K562 (cell line): ENCODE results near the gene ERGIC3. TPM values are rescaled to one million over a fixed set of nuclear protein-coding genes. Genes with fewer than 3 reads are reported as not detected.
"Not testable (repeated sequence)": the region's sequence is repeated elsewhere in the genome, so short reads cannot be mapped to it uniquely, and the experiment has no call there.

Source experiments
- ATAC-seq: fragments of 200-7000 bp; cut with Tn5 transposase; 3 replicates; pipeline ENCODE4 v1.9.1; 2020; ENCODE audit warnings: moderate library complexity
- BruUV-seq: library from RNA; stranded (reverse); fragments of 400-500 nt; replicated peaks from 2 replicates; lab custom pipeline; 2021; lab: Mats Ljungman, UMichigan
- CTCF ChIA-PET: fragments of 300-600 bp; formaldehyde crosslinking; extraction: SDS; loops from one replicate; lab custom pipeline; 2021; ENCODE audit warnings: low intra/inter-chr PET ratio; lab: Yijun Ruan, JAX
- POLR2A ChIA-PET: fragments of 300-600, 350-650 bp; sonication (Branson Sonifier 250); formaldehyde crosslinking; extraction: SDS; loops from one replicate; lab custom pipeline; 2021; ENCODE audit warnings: antibody characterized with exemption, inconsistent platforms; lab: Yijun Ruan, JAX
- DNase-seq, 4 experiments: peaks; one replicate each; pipeline versions ENCODE4 v3.0.0 to v3.0.0-alpha.2; 2011 to 2018; ENCODE audit warnings: low spot score in 3 of 4, mixed read lengths in 3 of 4; ENCODE audit errors: extremely low read depth in 1 of 4
- FAIRE-seq: peaks from 2 replicates; lab custom pipeline; 2011; peaks lifted over from hg19 to GRCh38; lab: Jason Lieb, UNC
- H2AFZ ChIP-seq: 2 replicates; pipeline ENCODE4 v1.6.0; 2011; ENCODE audit warnings: low read depth, low read length, control low read depth, inconsistent platforms
- H3K27ac ChIP-seq: fragments of 200-600 bp; 3 replicates; pipeline ENCODE4 v1.8.0; 2011; ENCODE audit warnings: low read depth, mild to moderate bottlenecking, control low read depth, inconsistent platforms, low read length, moderate library complexity, mixed read lengths; ENCODE audit errors: extremely low read depth
- H3K27me3 ChIP-seq, 2 experiments: fragments of 300-600 bp in 1 of 2; 2 replicates in 1 of 2; 3 replicates in 1 of 2; pipeline versions ENCODE4 v1.6.0 to v1.8.0; 2011; ENCODE audit warnings: inconsistent platforms in 2 of 2, low read length in 2 of 2, mild to moderate bottlenecking in 1 of 2, mixed read lengths in 1 of 2, moderate library complexity in 1 of 2; ENCODE audit not compliant: control insufficient read depth in 2 of 2, insufficient read depth in 2 of 2
- H3K36me3 ChIP-seq: fragments of 300-600 bp; 3 replicates; pipeline ENCODE4 v1.8.0; 2011; ENCODE audit warnings: mild to moderate bottlenecking, low read length, inconsistent platforms; ENCODE audit not compliant: control insufficient read depth, insufficient read depth
- H3K4me1 ChIP-seq, 2 experiments: fragments of 200-600 bp in 1 of 2; replicated peaks in 1 of 2; 2 replicates in 1 of 2; 3 replicates in 1 of 2; pipeline versions ENCODE4 v1.5.1 to v1.8.0; 2011; ENCODE audit warnings: inconsistent platforms in 2 of 2, low read length in 2 of 2, mild to moderate bottlenecking in 1 of 2, mixed read lengths in 1 of 2, moderate library complexity in 1 of 2; ENCODE audit not compliant: control insufficient read depth in 2 of 2, insufficient read depth in 2 of 2
- H3K4me2 ChIP-seq: 2 replicates; pipeline ENCODE4 v1.6.1; 2011; ENCODE audit warnings: low read length, control low read depth, inconsistent platforms, mixed read lengths; ENCODE audit not compliant: insufficient read depth
- H3K4me3 ChIP-seq: fragments of 200-600 bp; sonication (generic), shearing (Covaris generic); 2 replicates; pipeline ENCODE4 v1.5.1; 2016; ENCODE audit warnings: control low read depth, inconsistent platforms
- H3K79me2 ChIP-seq: fragments of 200-600 bp; 3 replicates; pipeline ENCODE4 v1.8.0; 2011; ENCODE audit warnings: low read length, inconsistent platforms; ENCODE audit not compliant: control insufficient read depth, insufficient read depth
- H3K9ac ChIP-seq, 2 experiments: 2 replicates each; pipeline versions ENCODE4 v1.6.0 to v1.6.1; 2011; ENCODE audit warnings: low read depth in 2 of 2, low read length in 2 of 2, control low read depth in 1 of 2, inconsistent platforms in 1 of 2, mild to moderate bottlenecking in 1 of 2, mixed read lengths in 1 of 2; ENCODE audit not compliant: insufficient read depth in 1 of 2
- H3K9me1 ChIP-seq: one replicate; pipeline ENCODE4 v1.6.0; 2011; ENCODE audit warnings: inconsistent platforms, mild to moderate bottlenecking, low read length, moderate library complexity; ENCODE audit not compliant: control insufficient read depth, insufficient read depth
- H3K9me3 ChIP-seq: replicated peaks from 2 replicates; pipeline ENCODE4 v1.5.1; 2011; ENCODE audit warnings: low read depth, low read length, inconsistent platforms; ENCODE audit not compliant: control insufficient read depth, insufficient read depth
- H4K20me1 ChIP-seq: replicated peaks from 2 replicates; pipeline ENCODE4 v1.6.1; 2011; ENCODE audit warnings: low read length, inconsistent platforms, mixed read lengths; ENCODE audit not compliant: control insufficient read depth, insufficient read depth
- CHD7 ChIP-seq: fragments of 200-600 bp; sonication (generic); IDR thresholded peaks from one replicate; pipeline ENCODE4 v1.6.1; 2012; ENCODE audit warnings: mild to moderate bottlenecking, low read depth, low read length, inconsistent platforms
- HNRNPLL ChIP-seq: fragments of 200-400 bp; formaldehyde crosslinking; IDR thresholded peaks from 2 replicates; pipeline ENCODE4 v1.6.1; 2017; ENCODE audit warnings: low read length, low read depth, mild to moderate bottlenecking; ENCODE audit not compliant: poor library complexity, severe bottlenecking
- PHF8 ChIP-seq: fragments of 200-600 bp; sonication (generic); IDR thresholded peaks from 2 replicates; pipeline ENCODE4 v1.6.1; 2012; ENCODE audit warnings: mixed run types, mild to moderate bottlenecking, inconsistent platforms, low read length, moderate library complexity, borderline replicate concordance
- SP2 ChIP-seq: IDR thresholded peaks from 2 replicates; pipeline ENCODE4 v1.6.1; 2011; ENCODE audit warnings: mild to moderate bottlenecking, low read depth, low read length, moderate library complexity; ENCODE audit not compliant: poor library complexity, severe bottlenecking; ENCODE audit errors: extremely low read depth
- STAT5A ChIP-seq: IDR thresholded peaks from 2 replicates; pipeline ENCODE4 v1.6.1; 2012; ENCODE audit warnings: low read length, inconsistent platforms, borderline replicate concordance
- TCF7L2 ChIP-seq: fragments of 150-350 bp; IDR thresholded peaks from 2 replicates; pipeline ENCODE4 v1.6.1; 2016; ENCODE audit warnings: low read depth, mild to moderate bottlenecking, low read length, moderate library complexity
- ZBTB9 ChIP-seq: fragments of 450-650 bp; formaldehyde crosslinking; IDR thresholded peaks from 2 replicates; pipeline ENCODE4 v1.4.0; 2020; ENCODE audit warnings: mild to moderate bottlenecking, moderate library complexity
- WGBS: fragments of 100-300 bp; shearing (Covaris generic); methylation state at CpG from one replicate; pipeline ENCODE4 v1.1.6; 2016; ENCODE audit warnings: low coverage, mixed read lengths; ENCODE audit not compliant: insufficient coverage; ENCODE audit errors: missing lambda C conversion rate; 5-methylcytosine and 5-hydroxymethylcytosine counted together
- in situ Hi-C: fragments of 300-500 bp; cut with MboI; formaldehyde crosslinking; loops from 4 replicates; pipeline ENCODE4 v1.15.0; 2018; ENCODE audit warnings: inconsistent platforms, mixed read lengths
- intact Hi-C: fragments of 100-400 bp; cut with micrococcal nuclease; formaldehyde crosslinking; loops from 2 replicates; pipeline ENCODE4 v1.14.2; 2022
- polyA plus RNA-seq, 8 experiments: library from polyadenylated mRNA; depleted of rRNA in 4 of 8; stranded (reverse) in 5 of 8; unstranded in 3 of 8; fragments of >200 nt; fragmentation: Nextera tagmentation in 2 of 8; fragmentation: Illumina TruSeq in 1 of 8; extraction: Ambion mirVana in 2 of 8; extraction: Trizol in 1 of 8; gene quantifications; 2 replicates each; pipeline versions ENCODE4 v1.2.1 to v1.2.3, GENCODE V29; 2011 to 2014; ENCODE audit warnings: inconsistent platforms in 1 of 8, missing spikeins in 1 of 8
- total RNA-seq, 7 experiments: library from RNA; depleted of rRNA in 6 of 7; stranded (reverse); fragments of >200 nt in 6 of 7; fragmentation: Illumina TruSeq in 2 of 7; extraction: Trizol in 2 of 7; gene quantifications; 2 replicates each; pipeline versions ENCODE4 v1.2.1 to v1.2.3, GENCODE V29; 2011 to 2021; ENCODE audit warnings: low replicate concordance in 1 of 7

Gene ERGIC3
- total and polyA plus RNA-seq, 9 of the 15 experiments (the other 6 are each of a cell fraction or from before 2014, with no cell fraction given), result 121 to 278 (median 184) TPM

- no peak for TF ChIP-seq CHD7
- TF ChIP-seq PHF8, result no peak
- no peak for TF ChIP-seq HNRNPLL
- no peak for TF ChIP-seq TCF7L2
- TF ChIP-seq STAT5A, result no peak
- TF ChIP-seq ZBTB9 (CRISPR knock-in tag), result no peak
- TF ChIP-seq SP2, result no peak
Measured at GRCh38 chr20:35552914-35553313, 11.0 kb downstream of the ERGIC3 start (continued).

GRCh38 chr20:35555461-35555860 is 13.6 kb downstream of the ERGIC3 start:
- H2AFZ ChIP-seq, H3K9me1 ChIP-seq, in situ Hi-C loops, intact Hi-C loops, ATAC-seq, H4K20me1 ChIP-seq, H3K9ac ChIP-seq, BruUV-seq, H3K9me3 ChIP-seq, FAIRE-seq, H3K4me3 ChIP-seq, H3K27me3 ChIP-seq, H3K4me2 ChIP-seq, H3K27ac ChIP-seq, H3K79me2 ChIP-seq, CTCF ChIA-PET: not testable (repeated sequence)
- Histone ChIP-seq H3K36me3 (peaks cover 66% of the 10 kb centered on the region; the same call in 2 of the 3 replicates), H3K4me1 (peaks cover 0 to 12% of the 10 kb centered on the region in 2 experiments; a peak in 1 of 5 replicates)
- POLR2A ChIA-PET, result interaction anchor here (0.6 to 2.3 kb wide), 2 partner anchors 9 to 71 kb away, joined by 3 to 10 read pairs; no protein-coding TSS in a partner anchor
- peak in 1 of 4 experiments; percentile 7 for DNase-seq
- 77% methylated on average over 4 of the region's 4 CpGs for WGBS
